ENCODE measurements around the gene CREBL2. TPM values are rescaled to one million over a fixed set of nuclear protein-coding genes. Genes with fewer than 3 reads are reported as not detected.

Gene CREBL2
- total RNA-seq, 1 experiment from 2014 or later, result 17.8 TPM

- no peak overlapping the region for H3K27ac ChIP-seq (ENCODE audit: low read depth, low read length, poor library complexity, severe bottlenecking)
- no peaks in the 10 kb centered on the region for H3K4me1 ChIP-seq (ENCODE audit: insufficient read depth, low read length, poor library complexity, severe bottlenecking)
- H3K9me3 ChIP-seq (ENCODE audit: low read depth, low read length, poor library complexity, severe bottlenecking), result no peaks in the 10 kb centered on the region
- DNase-seq (ENCODE audit: low spot score), result no peak
- intact Hi-C loops (cut with micrococcal nuclease; ENCODE audit: unreplicated experiment), result no loop called here
- no TSS peak for BruUV-seq (replicated peaks)
- ChIA-PET CTCF (interaction anchor here (0.7 to 1.1 kb wide), 2 partner anchors 39 to 65 kb away, joined by 3 to 4 read pairs; no protein-coding TSS in a partner anchor), POLR2A (ENCODE audit: low non-redundant PET) (no interaction called here)
- no peaks in the 10 kb centered on the region for H3K36me3 ChIP-seq (ENCODE audit: insufficient read depth, low read length, poor library complexity, severe bottlenecking)
- TF ChIP-seq CTCF (conservative IDR thresholded peaks at IDR 0.05; ENCODE audit: low read depth, low read length), result no peak
- no peak for TF ChIP-seq EZH2 (IDR thresholded peaks at IDR 0.05; ENCODE audit: borderline replicate concordance, low read depth, low read length, poor library complexity, severe bottlenecking)
- H3K4me3 ChIP-seq (ENCODE audit: low read depth, low read length, poor library complexity, severe bottlenecking), result no peak overlapping the region
- no peaks in the 10 kb centered on the region for H3K27me3 ChIP-seq (replicated peaks; ENCODE audit: insufficient read depth, low read depth, low read length, poor library complexity)
Measured at GRCh38 chr12:12671850-12672660, 60.4 kb downstream of the CREBL2 start.

DNA sequence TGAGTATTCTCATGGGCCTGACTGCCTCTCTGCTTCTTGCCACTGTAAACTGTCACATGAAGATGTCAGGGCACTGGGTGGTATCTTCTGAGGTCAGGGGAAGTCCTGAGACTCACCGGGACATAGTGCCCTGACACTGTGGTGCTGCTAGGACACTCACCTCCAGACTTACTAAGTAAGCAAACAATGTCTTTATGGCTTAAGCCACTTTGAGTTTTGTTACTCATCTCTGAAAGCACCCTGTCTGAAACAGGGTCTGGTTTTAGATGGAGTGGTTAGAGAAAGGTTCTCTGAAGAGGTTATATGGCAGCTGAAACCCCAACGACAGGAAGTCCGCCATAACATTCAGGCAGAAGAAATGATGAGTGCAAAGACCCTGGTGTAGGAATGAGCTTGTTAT, 61.6 kb downstream of the CREBL2 start:
- Histone ChIP-seq H3K9me3 (ENCODE audit: low read depth, low read length, poor library complexity, severe bottlenecking) (no peaks in the 10 kb centered on the region), H3K27me3 (replicated peaks; ENCODE audit: insufficient read depth, low read depth, low read length, poor library complexity) (no peaks in the 10 kb centered on the region), H3K36me3 (ENCODE audit: insufficient read depth, low read length, poor library complexity, severe bottlenecking) (no peaks in the 10 kb centered on the region), H3K27ac (ENCODE audit: low read depth, low read length, poor library complexity, severe bottlenecking) (no peak overlapping the region), H3K4me1 (ENCODE audit: insufficient read depth, low read length, poor library complexity, severe bottlenecking) (no peaks in the 10 kb centered on the region), H3K4me3 (ENCODE audit: low read depth, low read length, poor library complexity, severe bottlenecking) (no peak overlapping the region)
- ChIA-PET POLR2A (ENCODE audit: low non-redundant PET) (interaction anchor here (0.6 kb wide), 1 partner anchor 747 kb away, joined by 3 read pairs; no protein-coding TSS in a partner anchor), CTCF (no interaction called here)
- no peak for DNase-seq (ENCODE audit: low spot score)
- intact Hi-C loops (cut with micrococcal nuclease; ENCODE audit: unreplicated experiment), result no loop called here
- no peak for TF ChIP-seq EZH2 (IDR thresholded peaks at IDR 0.05; ENCODE audit: borderline replicate concordance, low read depth, low read length, poor library complexity, severe bottlenecking)
- TF ChIP-seq CTCF (conservative IDR thresholded peaks at IDR 0.05; ENCODE audit: low read depth, low read length), result no peak
- BruUV-seq (replicated peaks), result no TSS peak

DNA sequence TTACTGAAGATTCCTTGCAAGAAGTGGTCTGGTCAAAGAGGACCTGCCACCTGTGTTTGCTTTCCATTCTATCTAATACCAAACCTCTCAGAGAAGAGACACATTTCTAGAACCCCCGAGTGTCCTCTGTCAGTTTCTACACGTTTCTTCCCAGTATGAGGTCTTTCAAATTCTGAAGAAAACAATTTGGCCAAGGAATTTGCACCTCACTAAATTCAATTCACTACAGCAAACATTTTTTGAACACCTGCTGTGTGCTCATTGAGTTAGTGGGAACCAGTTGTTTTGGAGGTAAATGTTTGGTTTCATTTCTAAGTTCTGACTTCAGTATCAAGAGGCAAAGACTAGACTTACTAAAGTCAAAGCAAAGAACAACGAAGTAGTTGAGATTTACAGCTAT, 64.9 kb downstream of the CREBL2 start:
- intact Hi-C loops (cut with micrococcal nuclease; ENCODE audit: unreplicated experiment), result no loop called here
- no peaks in the 10 kb centered on the region for H3K9me3 ChIP-seq (ENCODE audit: low read depth, low read length, poor library complexity, severe bottlenecking)
- DNase-seq (ENCODE audit: low spot score), result no peak
- TF ChIP-seq CTCF (conservative IDR thresholded peaks at IDR 0.05; ENCODE audit: low read depth, low read length), result no peak
- no peak for TF ChIP-seq EZH2 (IDR thresholded peaks at IDR 0.05; ENCODE audit: borderline replicate concordance, low read depth, low read length, poor library complexity, severe bottlenecking)
- no peaks in the 10 kb centered on the region for H3K27me3 ChIP-seq (replicated peaks; ENCODE audit: insufficient read depth, low read depth, low read length, poor library complexity)
- no peak overlapping the region for H3K4me3 ChIP-seq (ENCODE audit: low read depth, low read length, poor library complexity, severe bottlenecking)
- ChIA-PET POLR2A (ENCODE audit: low non-redundant PET) (no interaction called here), CTCF (no interaction called here)
- no peaks in the 10 kb centered on the region for H3K36me3 ChIP-seq (ENCODE audit: insufficient read depth, low read length, poor library complexity, severe bottlenecking)
- no TSS peak for BruUV-seq (replicated peaks)
- no peak overlapping the region for H3K27ac ChIP-seq (ENCODE audit: low read depth, low read length, poor library complexity, severe bottlenecking)
- H3K4me1 ChIP-seq (ENCODE audit: insufficient read depth, low read length, poor library complexity, severe bottlenecking), result no peaks in the 10 kb centered on the region
